Measurements from ENCODE around the gene KIF18B. TPM values are rescaled to one million over a fixed set of nuclear protein-coding genes. Genes with fewer than 3 reads are reported as not detected.

Gene KIF18B
- total RNA-seq, 4 donors from 2014 or later = 0.82 to 7.6 (median 3.7) TPM

DNA sequence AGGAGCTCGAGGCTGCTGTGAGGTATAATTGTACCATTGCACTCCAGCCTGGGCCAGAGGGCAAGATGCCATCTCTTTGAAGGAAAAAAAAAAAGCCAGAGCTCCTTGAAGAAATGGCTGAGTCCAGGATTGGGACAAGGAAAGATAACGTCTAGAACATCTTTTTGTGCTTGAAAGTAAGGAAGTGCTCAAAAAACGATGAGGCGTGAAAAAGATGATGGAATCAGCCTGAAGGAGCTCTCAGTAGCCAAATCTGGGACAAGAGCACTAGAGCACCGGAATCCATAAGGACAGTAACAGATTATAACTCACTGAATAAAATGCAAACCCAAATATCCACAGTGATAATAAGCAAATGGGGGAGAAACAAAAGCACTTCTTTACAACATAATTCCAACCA, 70.5 kb downstream of the KIF18B start:
- in situ Hi-C loops (cut with MboI; ENCODE audit: low pct_ligation_motif_present in 1 of 4, low pct_unique_long_range_greater_than_20kb in 1 of 4, low sequenced_read_pairs in 3 of 4) = no loop called here
- no peak overlapping the region for H3K27ac ChIP-seq
- TF ChIP-seq EP300 (IDR thresholded peaks at IDR 0.05; ENCODE audit: low read depth) (no peak), CTCF (IDR thresholded peaks at IDR 0.05) (no peak), POLR2AphosphoS5 (IDR thresholded peaks at IDR 0.05) (no peak), POLR2A (IDR thresholded peaks at IDR 0.05) (no peak)
- no peaks in the 10 kb centered on the region for H3K27me3 ChIP-seq
- peaks cover 0 to 61% (median 25%) of the 10 kb centered on the region in 4 donors for H3K36me3 ChIP-seq
- H3K4me1 ChIP-seq = peaks cover 0 to under 1% (median 0%) of the 10 kb centered on the region in 4 donors
- intact Hi-C loops (cut with DNase I; ENCODE audit: low total_unique reads) = no loop called here
- DNase-seq = no peak
- H3K9me3 ChIP-seq = no peaks in the 10 kb centered on the region
- H3K4me3 ChIP-seq = no peak overlapping the region
- WGBS, 2 donors (ENCODE audit: low coverage in 1 of 2) = 87 to 88% methylated on average over 5 of the region's 5 CpGs

DNA sequence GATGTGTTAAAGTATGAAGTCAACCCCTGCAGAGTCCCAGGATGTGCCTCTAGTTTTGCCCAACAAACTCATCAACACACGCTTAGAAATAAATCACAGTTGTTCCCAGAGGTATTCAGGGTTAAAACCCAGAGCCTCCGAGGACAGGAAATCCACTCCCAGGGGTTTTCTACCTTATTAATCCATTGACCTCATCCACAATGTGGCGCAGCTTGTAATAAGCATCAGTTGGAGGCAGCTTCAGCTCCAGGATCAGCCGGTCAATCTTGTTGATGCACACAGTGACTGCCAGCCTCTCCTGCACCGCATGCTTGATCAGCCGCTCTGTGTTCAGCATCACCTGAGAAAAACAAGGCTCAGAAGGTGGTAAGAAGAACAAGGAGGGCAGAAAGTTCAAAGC, 71.8 kb downstream of the KIF18B start:
- DNase-seq = no peak
- no peak for TF ChIP-seq CTCF (IDR thresholded peaks at IDR 0.05)
- no peak for TF ChIP-seq POLR2AphosphoS5 (IDR thresholded peaks at IDR 0.05)
- no peak for TF ChIP-seq POLR2A (IDR thresholded peaks at IDR 0.05)
- no peak for TF ChIP-seq EP300 (IDR thresholded peaks at IDR 0.05; ENCODE audit: low read depth)
- Histone ChIP-seq H3K4me3 (no peak overlapping the region), H3K27ac (no peak overlapping the region), H3K36me3 (peaks cover 0 to 63% (median 22%) of the 10 kb centered on the region in 4 donors), H3K9me3 (no peaks in the 10 kb centered on the region), H3K4me1 (peaks cover 0 to 4% (median 0%) of the 10 kb centered on the region in 4 donors), H3K27me3 (no peaks in the 10 kb centered on the region)
- intact Hi-C loops (cut with DNase I; ENCODE audit: low total_unique reads) = no loop called here
- WGBS, 2 donors (ENCODE audit: low coverage in 1 of 2) = 91 to 100% methylated on average over 4 to 6 of the region's 6 CpGs
- in situ Hi-C loops (cut with MboI; ENCODE audit: low pct_ligation_motif_present in 1 of 4, low pct_unique_long_range_greater_than_20kb in 1 of 4, low sequenced_read_pairs in 3 of 4) = no loop called here

Small RNAs within 50 kb of the gene (small RNA-seq; reads per million reads assigned to genes)
- gene AC015936.2 = 0 reads per million in 4 donors
- gene CCDC103 = 0 reads per million in 4 donors
- 0 to 0.36 (median 0.07) reads per million in 4 donors for gene MIR6783
- 0 reads per million in 4 donors for gene RN7SL405P

Other genes with a start within 250 kb of the KIF18B start
- gene DBF4B, start 239.1 kb downstream of the KIF18B start, total RNA-seq = 1 to 10 TPM; 1.5 to 3.5 (median 2.5) TPM
- gene ADAM11, start 188.8 kb downstream of the KIF18B start, total RNA-seq = 1 to 10 TPM in 1 of 4 donors, under 1 TPM in 3; 0.37 to 2.0 (median 0.72) TPM
- 10 to 100 TPM; 12.0 to 18.7 (median 14.7) TPM for gene GJC1, start 117.5 kb downstream of the KIF18B start, total RNA-seq
- under 1 TPM in 1 of 4 donors, not detected in 3; 0.96 TPM for gene HIGD1B, start 99.9 kb downstream of the KIF18B start, total RNA-seq
- 100 to 1,000 TPM in 1 of 4 donors, 10 to 100 TPM in 3; 37.4 to 136 (median 65.4) TPM for gene EFTUD2, start 48.3 kb downstream of the KIF18B start, total RNA-seq
- gene GFAP, start 32.3 kb downstream of the KIF18B start, total RNA-seq = under 1 TPM in 1 of 4 donors, not detected in 3; 0.68 TPM
- 1 to 10 TPM in 2 of 4 donors, under 1 TPM in 1, not detected in 1; 0.55 to 6.8 (median 1.1) TPM for gene C1QL1, start 20.5 kb upstream of the KIF18B start, total RNA-seq
- gene DCAKD, start 103.9 kb upstream of the KIF18B start, total RNA-seq = 100 to 1,000 TPM in 1 of 4 donors, 10 to 100 TPM in 2, 1 to 10 TPM in 1; 9.4 to 144 (median 27.4) TPM
- gene NMT1, start 113.5 kb upstream of the KIF18B start, total RNA-seq = 10 to 100 TPM; 16.1 to 83.8 (median 43.4) TPM
- gene PLCD3, start 184.7 kb upstream of the KIF18B start, total RNA-seq = 100 to 1,000 TPM; 157 to 369 (median 335) TPM
- gene ACBD4, start 187.9 kb upstream of the KIF18B start, total RNA-seq = 10 to 100 TPM; 24.9 to 96.1 (median 38.6) TPM
- 10 to 100 TPM; 38.0 to 54.9 (median 42.6) TPM for gene HEXIM1, start 200.7 kb upstream of the KIF18B start, total RNA-seq
- 10 to 100 TPM in 1 of 4 donors, 1 to 10 TPM in 3; 1.2 to 10.8 (median 5.9) TPM for gene HEXIM2, start 214.1 kb upstream of the KIF18B start, total RNA-seq